ENCODE measurements around the gene KLHDC9. TPM values are rescaled to one million over a fixed set of nuclear protein-coding genes. Genes with fewer than 3 reads are reported as not detected.

KLHDC9 gene
- total and polyA plus RNA-seq, 9 of the 15 experiments (the other 6 are each of a cell fraction or from before 2014, with no cell fraction given): not detected

DNA sequence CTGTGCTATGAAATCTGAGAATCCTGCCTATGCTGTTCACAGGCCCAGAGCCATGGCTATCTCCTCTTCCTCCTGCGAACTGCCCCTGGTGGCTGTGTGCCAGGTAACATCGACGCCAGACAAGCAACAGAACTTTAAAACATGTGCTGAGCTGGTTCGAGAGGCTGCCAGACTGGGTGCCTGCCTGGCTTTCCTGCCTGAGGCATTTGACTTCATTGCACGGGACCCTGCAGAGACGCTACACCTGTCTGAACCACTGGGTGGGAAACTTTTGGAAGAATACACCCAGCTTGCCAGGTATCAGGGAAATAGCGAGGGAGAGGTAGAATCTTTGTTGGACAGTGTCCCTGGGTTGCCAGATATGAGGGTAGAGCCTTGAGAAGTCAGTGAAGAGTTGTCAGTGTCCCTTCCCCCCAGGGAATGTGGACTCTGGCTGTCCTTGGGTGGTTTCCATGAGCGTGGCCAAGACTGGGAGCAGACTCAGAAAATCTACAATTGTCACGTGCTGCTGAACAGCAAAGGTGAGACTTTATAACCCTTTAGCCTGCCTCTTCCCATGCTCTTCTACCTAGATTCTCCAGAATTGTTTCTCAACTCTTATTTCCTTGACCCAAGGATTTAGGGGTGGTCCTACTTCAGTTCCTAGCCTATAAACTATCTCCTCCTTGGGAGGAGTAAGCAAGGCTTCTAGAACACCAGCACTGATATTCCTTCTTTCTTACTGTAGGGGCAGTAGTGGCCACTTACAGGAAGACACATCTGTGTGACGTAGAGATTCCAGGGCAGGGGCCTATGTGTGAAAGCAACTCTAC lies 21.1 kb downstream of the KLHDC9 start (continued):
- TF ChIP-seq, protein P1, sequence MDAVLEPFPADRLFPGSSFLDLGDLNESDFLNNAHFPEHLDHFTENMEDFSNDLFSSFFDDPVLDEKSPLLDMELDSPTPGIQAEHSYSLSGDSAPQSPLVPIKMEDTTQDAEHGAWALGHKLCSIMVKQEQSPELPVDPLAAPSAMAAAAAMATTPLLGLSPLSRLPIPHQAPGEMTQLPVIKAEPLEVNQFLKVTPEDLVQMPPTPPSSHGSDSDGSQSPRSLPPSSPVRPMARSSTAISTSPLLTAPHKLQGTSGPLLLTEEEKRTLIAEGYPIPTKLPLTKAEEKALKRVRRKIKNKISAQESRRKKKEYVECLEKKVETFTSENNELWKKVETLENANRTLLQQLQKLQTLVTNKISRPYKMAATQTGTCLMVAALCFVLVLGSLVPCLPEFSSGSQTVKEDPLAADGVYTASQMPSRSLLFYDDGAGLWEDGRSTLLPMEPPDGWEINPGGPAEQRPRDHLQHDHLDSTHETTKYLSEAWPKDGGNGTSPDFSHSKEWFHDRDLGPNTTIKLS (IDR thresholded peaks at IDR 0.05; ENCODE audit: borderline replicate concordance, low read depth): no peak
- TF ChIP-seq MTA1 (IDR thresholded peaks at IDR 0.05; ENCODE audit: borderline replicate concordance) (0 out of 2 replicates have a peak, but pooled peaks have one; percentile 5), POLR2A (conservative IDR thresholded peaks at IDR 0.05) (peak; percentile 52; the same call in 1 of the 2 replicates), HMGN3 (IDR thresholded peaks at IDR 0.05; ENCODE audit: borderline replicate concordance, extremely low read depth, insufficient read length, low read depth, low read length) (no peak), ZNF79 (CRISPR knock-in tag; IDR thresholded peaks at IDR 0.05; ENCODE audit: low read depth) (no peak), FOXK2 (conservative IDR thresholded peaks at IDR 0.05 in 1 of 2, IDR thresholded peaks at IDR 0.05 in 1 of 2; ENCODE audit: low read depth in 2 of 2) (0 out of 4 replicates have a peak, but pooled peaks of 1 of the 2 experiments have one; percentile 19), ESRRB (CRISPR knock-in tag; IDR thresholded peaks at IDR 0.05; ENCODE audit: borderline replicate concordance) (no peak), ELF1 (tag; IDR thresholded peaks at IDR 0.05) (peak; percentile 48; the same call in 1 of the 2 replicates), MAZ (CRISPR knock-in tag; conservative IDR thresholded peaks at IDR 0.05 in 1 of 2, IDR thresholded peaks at IDR 0.05 in 1 of 2) (0 out of 4 replicates have a peak, but pooled peaks of 1 of the 2 experiments have one; percentile 25), ZNF3 (CRISPR knock-in tag; IDR thresholded peaks at IDR 0.05) (no peak), JUND (IDR thresholded peaks at IDR 0.05; ENCODE audit: borderline replicate concordance, low read depth, low read length) (peak; percentile 54; the same call in 1 of the 2 replicates), JUND (tag; IDR thresholded peaks at IDR 0.05; ENCODE audit: borderline replicate concordance, low read depth, low read length) (peak; percentile 37; the same call in 1 of the 3 replicates), THRAP3 (IDR thresholded peaks at IDR 0.05; ENCODE audit: borderline replicate concordance) (no peak)
- TF ChIP-seq, protein P2, sequence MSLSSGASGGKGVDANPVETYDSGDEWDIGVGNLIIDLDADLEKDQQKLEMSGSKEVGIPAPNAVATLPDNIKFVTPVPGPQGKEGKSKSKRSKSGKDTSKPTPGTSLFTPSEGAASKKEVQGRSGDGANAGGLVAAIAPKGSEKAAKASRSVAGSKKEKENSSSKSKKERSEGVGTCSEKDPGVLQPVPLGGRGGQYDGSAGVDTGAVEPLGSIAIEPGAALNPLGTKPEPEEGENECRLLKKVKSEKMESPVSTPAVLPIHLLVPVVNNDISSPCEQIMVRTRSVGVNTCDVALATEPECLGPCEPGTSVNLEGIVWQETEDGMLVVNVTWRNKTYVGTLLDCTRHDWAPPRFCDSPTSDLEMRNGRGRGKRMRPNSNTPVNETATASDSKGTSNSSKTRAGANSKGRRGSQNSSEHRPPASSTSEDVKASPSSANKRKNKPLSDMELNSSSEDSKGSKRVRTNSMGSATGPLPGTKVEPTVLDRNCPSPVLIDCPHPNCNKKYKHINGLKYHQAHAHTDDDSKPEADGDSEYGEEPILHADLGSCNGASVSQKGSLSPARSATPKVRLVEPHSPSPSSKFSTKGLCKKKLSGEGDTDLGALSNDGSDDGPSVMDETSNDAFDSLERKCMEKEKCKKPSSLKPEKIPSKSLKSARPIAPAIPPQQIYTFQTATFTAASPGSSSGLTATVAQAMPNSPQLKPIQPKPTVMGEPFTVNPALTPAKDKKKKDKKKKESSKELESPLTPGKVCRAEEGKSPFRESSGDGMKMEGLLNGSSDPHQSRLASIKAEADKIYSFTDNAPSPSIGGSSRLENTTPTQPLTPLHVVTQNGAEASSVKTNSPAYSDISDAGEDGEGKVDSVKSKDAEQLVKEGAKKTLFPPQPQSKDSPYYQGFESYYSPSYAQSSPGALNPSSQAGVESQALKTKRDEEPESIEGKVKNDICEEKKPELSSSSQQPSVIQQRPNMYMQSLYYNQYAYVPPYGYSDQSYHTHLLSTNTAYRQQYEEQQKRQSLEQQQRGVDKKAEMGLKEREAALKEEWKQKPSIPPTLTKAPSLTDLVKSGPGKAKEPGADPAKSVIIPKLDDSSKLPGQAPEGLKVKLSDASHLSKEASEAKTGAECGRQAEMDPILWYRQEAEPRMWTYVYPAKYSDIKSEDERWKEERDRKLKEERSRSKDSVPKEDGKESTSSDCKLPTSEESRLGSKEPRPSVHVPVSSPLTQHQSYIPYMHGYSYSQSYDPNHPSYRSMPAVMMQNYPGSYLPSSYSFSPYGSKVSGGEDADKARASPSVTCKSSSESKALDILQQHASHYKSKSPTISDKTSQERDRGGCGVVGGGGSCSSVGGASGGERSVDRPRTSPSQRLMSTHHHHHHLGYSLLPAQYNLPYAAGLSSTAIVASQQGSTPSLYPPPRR (CRISPR knock-in tag; IDR thresholded peaks at IDR 0.05; ENCODE audit: borderline replicate concordance): peak; percentile 24; the same call in 1 of the 2 replicates
- TF ChIP-seq, protein P3, sequence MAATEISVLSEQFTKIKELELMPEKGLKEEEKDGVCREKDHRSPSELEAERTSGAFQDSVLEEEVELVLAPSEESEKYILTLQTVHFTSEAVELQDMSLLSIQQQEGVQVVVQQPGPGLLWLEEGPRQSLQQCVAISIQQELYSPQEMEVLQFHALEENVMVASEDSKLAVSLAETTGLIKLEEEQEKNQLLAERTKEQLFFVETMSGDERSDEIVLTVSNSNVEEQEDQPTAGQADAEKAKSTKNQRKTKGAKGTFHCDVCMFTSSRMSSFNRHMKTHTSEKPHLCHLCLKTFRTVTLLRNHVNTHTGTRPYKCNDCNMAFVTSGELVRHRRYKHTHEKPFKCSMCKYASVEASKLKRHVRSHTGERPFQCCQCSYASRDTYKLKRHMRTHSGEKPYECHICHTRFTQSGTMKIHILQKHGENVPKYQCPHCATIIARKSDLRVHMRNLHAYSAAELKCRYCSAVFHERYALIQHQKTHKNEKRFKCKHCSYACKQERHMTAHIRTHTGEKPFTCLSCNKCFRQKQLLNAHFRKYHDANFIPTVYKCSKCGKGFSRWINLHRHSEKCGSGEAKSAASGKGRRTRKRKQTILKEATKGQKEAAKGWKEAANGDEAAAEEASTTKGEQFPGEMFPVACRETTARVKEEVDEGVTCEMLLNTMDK (IDR thresholded peaks at IDR 0.05; ENCODE audit: borderline replicate concordance, insufficient read depth, low read depth, low read length, poor library complexity, severe bottlenecking): no peak
- TF ChIP-seq, protein P4, sequence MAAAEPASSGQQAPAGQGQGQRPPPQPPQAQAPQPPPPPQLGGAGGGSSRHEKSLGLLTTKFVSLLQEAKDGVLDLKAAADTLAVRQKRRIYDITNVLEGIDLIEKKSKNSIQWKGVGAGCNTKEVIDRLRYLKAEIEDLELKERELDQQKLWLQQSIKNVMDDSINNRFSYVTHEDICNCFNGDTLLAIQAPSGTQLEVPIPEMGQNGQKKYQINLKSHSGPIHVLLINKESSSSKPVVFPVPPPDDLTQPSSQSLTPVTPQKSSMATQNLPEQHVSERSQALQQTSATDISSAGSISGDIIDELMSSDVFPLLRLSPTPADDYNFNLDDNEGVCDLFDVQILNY (CRISPR knock-in tag; IDR thresholded peaks at IDR 0.05): peak; percentile 36; the same call in 1 of the 2 replicates

Measured in K562 (cell line).